Natural killer cell (primary cell): ENCODE results near the gene CCDC196. TPM values are rescaled to one million over a fixed set of nuclear protein-coding genes. Genes with fewer than 3 reads are reported as not detected.
"Not testable (repeated sequence)": the region's sequence is repeated elsewhere in the genome, so short reads cannot be mapped to it uniquely, and the experiment has no call there.

Experiments used
- ATAC-seq, 3 donors: fragments of 150-1000 bp in 2 of 3; fragments of 200-7000 bp in 1 of 3; cut with Tn5 transposase; 1 replicate in 1 of 3; 2 replicates in 2 of 3; pipeline ENCODE4 v1.10.0; 2021; ENCODE audit warnings: mild to moderate bottlenecking in 2 of 3, moderate library complexity in 2 of 3
- DNase-seq, 2 donors: peaks; one replicate each; pipeline versions ENCODE4 v3.0.0 to v3.0.0-alpha.2; 2013 to 2021; ENCODE audit warnings: mixed read lengths in 1 of 2
- H3K27ac ChIP-seq: one replicate; pipeline ENCODE4 v1.5.1; 2013; ENCODE audit warnings: mild to moderate bottlenecking, low read length
- H3K27me3 ChIP-seq: one replicate; pipeline ENCODE4 v1.6.1; 2013; ENCODE audit warnings: low read length; ENCODE audit not compliant: control insufficient read depth, insufficient read depth
- H3K36me3 ChIP-seq: one replicate; pipeline ENCODE4 v1.6.1; 2013; ENCODE audit warnings: low read length; ENCODE audit not compliant: control insufficient read depth, insufficient read depth
- H3K4me1 ChIP-seq: one replicate; pipeline ENCODE4 v1.6.1; 2013; ENCODE audit warnings: low read length; ENCODE audit not compliant: control insufficient read depth, insufficient read depth
- H3K4me3 ChIP-seq: one replicate; pipeline ENCODE4 v1.5.1; 2013; ENCODE audit warnings: low read length
- H3K9me3 ChIP-seq: one replicate; pipeline ENCODE4 v1.6.1; 2013; ENCODE audit warnings: low read length; ENCODE audit not compliant: control insufficient read depth, insufficient read depth
- H3K27ac Mint-ChIP-seq, 2 donors: one replicate each; pipeline ENCODE4 v1.8.0; 2022; ENCODE audit warnings: mild to moderate bottlenecking in 2 of 2, mixed read lengths in 2 of 2, moderate library complexity in 1 of 2
- H3K27me3 Mint-ChIP-seq, 2 donors: one replicate each; pipeline ENCODE4 v1.8.0; 2022; ENCODE audit warnings: low read depth in 2 of 2, mixed read lengths in 2 of 2
- H3K36me3 Mint-ChIP-seq: one replicate; pipeline ENCODE4 v1.8.0; 2022; ENCODE audit warnings: mixed read lengths
- H3K4me1 Mint-ChIP-seq, 2 donors: one replicate each; pipeline ENCODE4 v1.8.0; 2022; ENCODE audit warnings: mixed read lengths in 2 of 2
- H3K4me3 Mint-ChIP-seq: one replicate; pipeline ENCODE4 v1.8.0; 2022; ENCODE audit warnings: mild to moderate bottlenecking, moderate library complexity, mixed read lengths
- H3K9me3 Mint-ChIP-seq, 2 donors: one replicate each; pipeline ENCODE4 v1.8.0; 2022; ENCODE audit warnings: mixed read lengths in 2 of 2
- WGBS: methylation state at CpG from one replicate; pipeline ENCODE4 v1.1.7; 2013; ENCODE audit warnings: missing lambda C conversion rate; ENCODE audit not compliant: insufficient coverage; 5-methylcytosine and 5-hydroxymethylcytosine counted together
- intact Hi-C: fragments of 100-400 bp; cut with micrococcal nuclease; formaldehyde crosslinking; loops from one replicate; pipeline ENCODE4 v1.14.2; 2022
- total RNA-seq, 4 donors: library from RNA; stranded (reverse); fragments of 120-200 nt in 1 of 4; gene quantifications; one replicate each; pipeline versions ENCODE4 v1.2.3 to v1.2.4, GENCODE V29; 2013 to 2022
- TF ChIP-seq, protein P1 (sequence below): fragments of 200-600 bp; IDR thresholded peaks from one replicate; pipeline ENCODE4 v1.8.0; 2022; ENCODE audit warnings: antibody characterized with exemption

CCDC196 gene
- total RNA-seq, 3 donors from 2014 or later (not counting 1 experiment from before 2014, with no cell fraction given): not detected

DNA sequence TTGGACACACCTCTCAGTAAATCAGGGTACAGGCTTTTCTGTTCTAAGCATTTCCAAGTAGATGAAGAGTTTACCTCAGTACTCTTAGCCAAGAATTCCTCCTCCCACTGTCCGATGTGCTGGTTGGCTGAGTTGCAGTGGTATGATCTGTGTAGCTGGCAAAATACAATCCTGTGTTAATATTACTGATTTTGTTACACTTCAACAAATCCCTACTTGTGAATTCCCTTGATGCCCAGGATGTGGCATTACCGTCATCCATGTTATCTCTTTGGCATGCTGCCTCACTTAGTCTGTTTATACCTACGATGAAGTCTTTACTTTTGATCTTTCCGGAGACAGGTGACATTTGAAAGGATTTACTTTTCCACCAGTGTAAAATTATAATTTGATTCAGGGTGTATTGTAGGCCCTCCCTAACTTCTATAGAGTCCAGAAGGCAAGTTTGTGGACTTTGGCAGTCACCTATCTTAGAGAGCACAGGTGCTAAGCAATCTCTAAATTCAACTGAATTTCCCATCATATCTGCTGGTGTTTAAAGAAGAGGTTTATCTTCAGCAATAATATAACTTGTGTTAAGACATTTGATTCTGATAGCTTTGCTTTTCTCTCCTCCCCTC, 10.1 kb downstream of the CCDC196 start:
- H3K36me3 Mint-ChIP-seq: no peaks in the 10 kb centered on the region
- no peak for ATAC-seq
- Histone ChIP-seq H3K27ac (no peak overlapping the region), H3K36me3 (no peaks in the 10 kb centered on the region), H3K9me3 (no peaks in the 10 kb centered on the region), H3K4me1 (no peaks in the 10 kb centered on the region), H3K27me3 (no peaks in the 10 kb centered on the region), H3K4me3 (no peak overlapping the region)
- intact Hi-C loops: loop anchor here (5.0 to 10.0 kb wide), 2 partner anchors 791 to 1209 kb away; partner anchors contain the start of gene RDH12
- TF ChIP-seq, protein P1, sequence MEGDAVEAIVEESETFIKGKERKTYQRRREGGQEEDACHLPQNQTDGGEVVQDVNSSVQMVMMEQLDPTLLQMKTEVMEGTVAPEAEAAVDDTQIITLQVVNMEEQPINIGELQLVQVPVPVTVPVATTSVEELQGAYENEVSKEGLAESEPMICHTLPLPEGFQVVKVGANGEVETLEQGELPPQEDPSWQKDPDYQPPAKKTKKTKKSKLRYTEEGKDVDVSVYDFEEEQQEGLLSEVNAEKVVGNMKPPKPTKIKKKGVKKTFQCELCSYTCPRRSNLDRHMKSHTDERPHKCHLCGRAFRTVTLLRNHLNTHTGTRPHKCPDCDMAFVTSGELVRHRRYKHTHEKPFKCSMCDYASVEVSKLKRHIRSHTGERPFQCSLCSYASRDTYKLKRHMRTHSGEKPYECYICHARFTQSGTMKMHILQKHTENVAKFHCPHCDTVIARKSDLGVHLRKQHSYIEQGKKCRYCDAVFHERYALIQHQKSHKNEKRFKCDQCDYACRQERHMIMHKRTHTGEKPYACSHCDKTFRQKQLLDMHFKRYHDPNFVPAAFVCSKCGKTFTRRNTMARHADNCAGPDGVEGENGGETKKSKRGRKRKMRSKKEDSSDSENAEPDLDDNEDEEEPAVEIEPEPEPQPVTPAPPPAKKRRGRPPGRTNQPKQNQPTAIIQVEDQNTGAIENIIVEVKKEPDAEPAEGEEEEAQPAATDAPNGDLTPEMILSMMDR: no peak
- peaks cover 7 to 8% of the 10 kb centered on the region in 2 donors for H3K27me3 Mint-ChIP-seq
- DNase-seq: no peak
- no peak overlapping the region for H3K27ac Mint-ChIP-seq
- H3K4me1 Mint-ChIP-seq: no peaks in the 10 kb centered on the region
- 76% methylated on average over 2 of the region's 4 CpGs for WGBS
- H3K9me3 Mint-ChIP-seq: no peaks in the 10 kb centered on the region
- no peak overlapping the region for H3K4me3 Mint-ChIP-seq

DNA sequence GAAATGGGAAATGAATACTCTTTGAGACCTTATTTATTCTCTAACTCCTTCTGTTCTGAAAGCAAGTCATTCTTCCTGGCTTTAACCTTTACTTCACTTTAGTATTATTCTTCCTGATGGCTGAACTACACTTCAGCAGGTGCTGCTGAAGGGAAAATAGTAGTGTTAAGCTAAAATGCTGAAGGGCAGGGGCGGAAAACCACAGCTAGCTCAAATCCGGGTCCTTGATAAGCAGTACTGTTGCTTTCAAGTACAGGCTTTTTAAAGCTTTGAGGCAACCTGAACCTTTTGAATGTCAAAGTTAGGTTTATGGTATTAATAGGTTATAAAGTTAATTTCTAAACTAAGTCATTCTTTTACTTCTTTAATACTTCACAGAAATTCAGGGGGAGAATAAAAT, 10.7 kb downstream of the CCDC196 start:
- Histone ChIP-seq H3K9me3 (no peaks in the 10 kb centered on the region), H3K27me3 (no peaks in the 10 kb centered on the region), H3K36me3 (no peaks in the 10 kb centered on the region), H3K4me3 (no peak overlapping the region), H3K4me1 (no peaks in the 10 kb centered on the region), H3K27ac (no peak overlapping the region)
- no peaks in the 10 kb centered on the region for H3K4me1 Mint-ChIP-seq
- intact Hi-C loops: loop anchor here (5.0 to 10.0 kb wide), 2 partner anchors 790 to 1208 kb away; partner anchors contain the start of gene RDH12
- H3K27me3 Mint-ChIP-seq: peaks cover 7 to 8% of the 10 kb centered on the region in 2 donors
- no peak overlapping the region for H3K27ac Mint-ChIP-seq
- H3K9me3 Mint-ChIP-seq: no peaks in the 10 kb centered on the region
- no peak overlapping the region for H3K4me3 Mint-ChIP-seq
- no peaks in the 10 kb centered on the region for H3K36me3 Mint-ChIP-seq
- 20% methylated on average over 2 of the region's 2 CpGs for WGBS
- TF ChIP-seq, protein P1: no peak
- DNase-seq (peak in 1 of 2 donors; percentile 29), ATAC-seq (no peak)

DNA sequence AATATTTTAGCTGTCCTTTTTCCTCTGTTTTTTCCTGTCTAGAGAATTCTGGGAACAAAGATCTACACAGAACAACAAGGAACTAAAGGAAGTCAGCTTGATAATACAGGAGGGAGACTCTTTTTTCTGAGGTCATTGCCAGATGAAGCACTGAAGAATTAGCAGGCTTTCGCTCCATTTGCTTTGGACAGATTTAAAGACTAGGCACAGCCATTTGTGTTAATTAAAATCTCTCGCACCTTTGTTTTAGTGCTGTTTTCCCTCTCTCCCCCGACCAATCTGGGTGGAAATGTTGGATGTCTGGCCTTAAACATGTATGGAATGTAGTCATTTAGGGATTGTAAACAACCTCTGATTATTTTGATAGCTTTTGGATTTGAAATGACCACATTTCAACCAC, 12.1 kb downstream of the CCDC196 start:
- Histone ChIP-seq H3K27ac (no peak overlapping the region), H3K36me3 (no peaks in the 10 kb centered on the region), H3K27me3 (no peaks in the 10 kb centered on the region), H3K4me1 (no peaks in the 10 kb centered on the region), H3K4me3 (no peak overlapping the region), H3K9me3 (no peaks in the 10 kb centered on the region)
- intact Hi-C loops: loop anchor here (5.0 to 10.0 kb wide), 2 partner anchors 789 to 1206 kb away; partner anchors contain the start of gene RDH12
- DNase-seq (no peak), ATAC-seq (no peak)
- WGBS: 83% methylated on average over 3 of the region's 3 CpGs
- Mint-ChIP-seq H3K27ac (no peak overlapping the region), H3K4me3 (no peak overlapping the region), H3K36me3 (no peaks in the 10 kb centered on the region), H3K4me1 (no peaks in the 10 kb centered on the region), H3K9me3 (no peaks in the 10 kb centered on the region), H3K27me3 (peaks cover 7 to 8% of the 10 kb centered on the region in 2 donors)
- TF ChIP-seq, protein P1: no peak

DNA sequence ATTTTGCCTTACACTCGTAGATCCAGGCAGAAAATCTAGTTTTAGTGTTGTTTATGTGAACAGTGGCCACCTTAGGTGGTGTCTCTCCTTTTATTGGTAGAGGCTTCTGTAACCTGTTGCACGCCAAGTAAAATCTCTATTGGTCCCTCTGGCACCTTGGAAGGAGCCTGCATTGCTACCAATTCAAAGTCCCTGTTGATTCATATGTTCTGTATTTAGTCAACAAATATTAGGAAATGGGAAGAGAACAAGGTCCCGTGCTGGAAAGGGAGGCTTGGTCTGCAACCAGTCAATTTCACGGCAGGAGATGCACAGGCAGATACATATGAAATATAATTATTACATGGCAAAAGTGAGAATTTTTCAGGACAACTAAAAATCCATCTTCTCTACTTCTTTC, 15.4 kb downstream of the CCDC196 start:
- no peak overlapping the region for H3K27ac Mint-ChIP-seq
- DNase-seq (no peak), ATAC-seq (no peak)
- intact Hi-C loops: no loop called here
- TF ChIP-seq, protein P1: no peak
- H3K4me3 ChIP-seq: no peak overlapping the region
- no peaks in the 10 kb centered on the region for H3K4me1 Mint-ChIP-seq
- no peaks in the 10 kb centered on the region for H3K9me3 Mint-ChIP-seq
- H3K27me3 ChIP-seq: no peaks in the 10 kb centered on the region
- H3K36me3 ChIP-seq: no peaks in the 10 kb centered on the region
- H3K9me3 ChIP-seq: no peaks in the 10 kb centered on the region
- no peak overlapping the region for H3K4me3 Mint-ChIP-seq
- no peak overlapping the region for H3K27ac ChIP-seq
- H3K4me1 ChIP-seq: peaks cover 1% of the 10 kb centered on the region
- H3K27me3 Mint-ChIP-seq: peaks cover 0 to 7% of the 10 kb centered on the region in 2 donors
- H3K36me3 Mint-ChIP-seq: no peaks in the 10 kb centered on the region
- WGBS: 81% methylated on average over 3 of the region's 4 CpGs

DNA sequence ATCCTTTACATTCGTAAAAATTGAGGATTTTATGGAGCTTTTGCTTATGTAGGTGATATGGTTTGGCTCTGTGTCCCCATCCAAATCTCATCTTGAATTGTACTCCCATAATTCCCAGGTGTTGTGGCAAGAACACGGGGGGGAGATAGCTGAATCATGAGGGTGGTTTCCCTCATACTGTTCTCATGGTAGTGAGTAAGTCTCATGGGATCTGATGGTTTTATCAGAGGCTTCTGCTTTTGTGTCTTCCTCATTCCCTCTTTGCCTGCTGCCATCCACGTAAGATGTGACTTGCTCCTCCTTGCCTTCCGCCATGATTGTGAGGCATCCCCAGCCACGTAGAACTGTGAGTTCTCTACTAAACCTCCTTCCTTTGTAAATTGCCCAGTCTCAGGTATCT, 16.7 kb downstream of the CCDC196 start:
- H3K4me3 Mint-ChIP-seq, H3K36me3 ChIP-seq, H3K9me3 Mint-ChIP-seq, DNase-seq, H3K27me3 Mint-ChIP-seq, intact Hi-C loops, H3K4me3 ChIP-seq, H3K36me3 Mint-ChIP-seq, H3K27ac Mint-ChIP-seq, ATAC-seq, H3K27me3 ChIP-seq, H3K9me3 ChIP-seq, H3K27ac ChIP-seq: not testable (repeated sequence)
- peaks cover 12% of the 10 kb centered on the region for H3K4me1 ChIP-seq
- peaks cover 7 to 10% of the 10 kb centered on the region in 2 donors for H3K4me1 Mint-ChIP-seq
- 80% methylated on average over 5 of the region's 5 CpGs for WGBS
